Midbrain (tissue), 1 donor: ENCODE results near the gene WDR54.
"Not testable (repeated sequence)": the region's sequence is repeated elsewhere in the genome, so short reads cannot be mapped to it uniquely, and the experiment has no call there.

Experiments
- DNase-seq: peaks from one replicate; lab custom pipeline; 2025; lab: John Stamatoyannopoulos, UW

Gene WDR54

GRCh38 chr2:74457129-74457548 is 35.6 kb downstream of the WDR54 start:
- DNase-seq: no peak

DNA sequence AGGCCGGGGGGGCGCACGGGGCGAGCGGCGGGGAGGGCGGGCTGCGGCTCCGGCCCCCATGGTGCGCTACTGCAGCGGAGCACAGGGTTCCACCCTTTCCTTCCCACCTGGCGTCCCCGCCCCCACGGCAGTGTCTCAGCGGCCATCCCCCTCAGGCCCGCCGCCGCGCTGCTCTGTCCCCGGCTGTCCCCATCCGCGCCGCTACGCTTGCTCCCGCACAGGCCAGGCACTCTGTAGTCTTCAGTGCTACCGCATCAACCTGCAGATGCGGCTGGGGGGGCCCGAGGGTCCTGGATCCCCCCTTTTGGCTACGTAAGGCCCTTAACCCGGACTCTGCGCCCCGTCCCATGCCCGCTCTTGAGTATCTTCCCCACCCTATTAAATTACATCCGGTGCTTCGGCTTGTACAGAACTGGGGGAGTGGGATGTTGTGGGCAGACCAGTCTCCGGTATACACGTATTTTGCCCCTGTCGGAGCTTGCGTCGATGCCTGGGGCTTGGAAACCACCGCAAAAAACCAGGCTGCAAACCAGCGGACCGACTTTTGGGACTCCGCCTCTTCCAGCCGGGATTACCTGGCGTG is 36.1 kb downstream of the WDR54 start:
- peak; percentile 51 for DNase-seq

DNA sequence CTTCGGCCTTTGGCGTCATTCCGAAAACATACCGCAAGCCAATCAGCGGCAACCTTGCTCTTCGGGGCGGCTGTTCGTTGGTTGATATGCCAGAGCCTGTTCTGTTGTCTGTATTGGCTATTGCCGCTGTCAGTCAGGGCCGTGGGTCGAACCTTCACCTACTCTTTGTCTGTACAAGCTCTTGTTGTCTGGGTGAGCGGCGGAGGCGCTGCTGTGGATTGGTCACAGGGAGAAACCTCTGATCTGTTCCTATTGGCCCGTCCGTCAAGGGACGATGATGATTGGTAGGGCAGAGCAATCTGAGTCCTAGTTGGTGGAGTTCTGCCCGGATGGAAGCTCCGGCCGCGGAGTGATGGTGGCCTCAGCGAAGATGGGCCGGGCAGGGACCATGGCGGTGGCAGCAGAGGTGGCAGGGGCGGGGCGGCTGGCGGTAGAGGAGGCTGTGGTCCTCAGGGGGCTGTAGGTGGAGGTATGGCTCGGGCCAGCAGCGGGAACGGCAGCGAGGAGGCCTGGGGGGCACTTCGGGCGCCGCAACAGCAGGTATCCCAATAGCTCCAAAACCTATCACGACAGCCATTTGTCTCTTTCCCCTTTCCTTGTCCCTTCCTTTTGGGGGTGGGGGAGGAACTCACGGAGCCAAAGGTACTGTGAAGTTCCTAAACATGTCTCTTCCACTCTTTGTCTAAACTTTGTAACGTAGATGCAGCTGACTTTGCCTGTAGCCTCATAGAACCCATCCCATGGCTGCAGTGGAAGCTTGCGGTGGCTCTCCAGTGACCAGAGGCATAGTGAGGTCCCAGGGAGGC is 36.8 kb downstream of the WDR54 start, which contains the start of gene WBP1:
WBP1 (plus strand) TSS at position 307 of the 806 bp plus-strand sequence; CDS start at position 472, 165 bp downstream.
- DNase-seq: peak; percentile 100

GRCh38 chr2:74458938-74459363 is 37.4 kb downstream of the WDR54 start:
- DNase-seq: no peak

DNA sequence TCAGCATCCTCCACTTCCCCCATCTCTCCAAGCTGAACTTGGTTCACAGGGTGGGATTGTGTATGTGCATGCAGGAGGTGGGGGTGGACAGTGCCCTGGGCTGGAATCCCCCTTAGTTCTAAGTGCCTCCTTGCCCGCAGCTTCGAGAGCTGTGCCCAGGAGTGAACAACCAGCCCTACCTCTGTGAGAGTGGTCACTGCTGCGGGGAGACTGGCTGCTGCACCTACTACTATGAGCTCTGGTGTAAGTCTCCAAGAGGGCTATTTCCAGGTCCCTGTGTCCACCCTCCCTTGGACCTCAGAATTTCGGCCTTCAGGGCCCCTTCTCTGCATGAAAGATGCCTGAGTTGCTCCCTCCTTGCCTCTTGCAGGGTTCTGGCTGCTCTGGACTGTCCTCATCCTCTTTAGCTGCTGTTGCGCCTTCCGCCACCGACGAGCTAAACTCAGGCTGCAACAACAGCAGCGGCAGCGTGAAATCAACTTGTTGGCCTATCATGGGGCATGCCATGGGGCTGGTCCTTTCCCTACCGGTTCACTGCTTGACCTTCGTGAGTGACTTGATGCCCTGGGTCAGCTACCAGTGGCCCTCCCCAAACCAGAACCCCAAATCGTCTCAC is 38.1 kb downstream of the WDR54 start:
- not testable (repeated sequence) for DNase-seq

GRCh38 chr2:74460187-74460586 is 38.7 kb downstream of the WDR54 start:
- DNase-seq: not testable (repeated sequence)

DNA sequence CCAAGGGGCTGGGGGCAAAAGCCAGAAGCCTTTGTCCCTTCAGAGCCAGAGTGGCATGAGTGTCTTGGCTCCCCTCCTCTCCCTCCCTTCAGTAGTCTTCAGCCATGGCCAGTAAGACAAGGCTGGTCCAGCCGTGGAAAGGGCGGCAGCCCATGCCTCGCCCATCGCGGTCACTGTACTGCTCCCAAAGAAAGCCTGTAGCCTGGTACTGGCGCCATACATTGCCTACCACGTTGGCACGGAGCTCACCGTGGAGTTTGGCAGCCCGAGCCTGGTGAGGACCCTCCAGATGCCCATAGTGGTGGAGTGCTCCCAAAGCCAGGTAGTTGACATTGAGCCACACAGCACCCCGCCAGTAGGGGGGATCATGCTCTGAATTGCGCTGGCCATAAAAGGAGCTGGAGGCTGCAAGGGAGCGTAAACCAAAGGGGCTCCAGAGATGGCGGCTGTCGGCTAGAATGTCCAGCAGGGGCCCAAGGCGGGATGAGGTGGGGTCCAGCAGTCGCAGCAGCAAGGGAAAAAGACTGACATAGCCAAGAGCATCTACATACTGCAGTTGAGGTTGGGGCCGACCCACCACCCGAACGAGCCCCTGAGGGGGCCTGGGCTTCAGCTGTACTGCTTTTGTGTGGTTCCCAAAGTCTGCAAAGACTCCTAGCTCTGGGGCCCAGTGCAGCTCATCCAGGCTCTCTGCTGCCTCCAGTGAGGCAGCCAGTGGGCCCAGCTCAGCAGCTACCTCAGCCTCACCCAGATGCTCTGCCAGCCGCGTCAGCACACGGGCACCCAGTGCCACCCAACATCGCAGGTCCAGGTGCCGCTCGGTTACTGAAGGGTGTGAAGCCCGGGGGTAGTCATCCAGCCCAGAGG is 39.9 kb downstream of the WDR54 start:
- DNase-seq: no peak

- DNase-seq: no peak
Observed at GRCh38 chr2:74462054-74462785, 40.7 kb downstream of the WDR54 start.

- DNase-seq: no peak
Observed at GRCh38 chr2:74462786-74463105, 41.2 kb downstream of the WDR54 start.

DNA sequence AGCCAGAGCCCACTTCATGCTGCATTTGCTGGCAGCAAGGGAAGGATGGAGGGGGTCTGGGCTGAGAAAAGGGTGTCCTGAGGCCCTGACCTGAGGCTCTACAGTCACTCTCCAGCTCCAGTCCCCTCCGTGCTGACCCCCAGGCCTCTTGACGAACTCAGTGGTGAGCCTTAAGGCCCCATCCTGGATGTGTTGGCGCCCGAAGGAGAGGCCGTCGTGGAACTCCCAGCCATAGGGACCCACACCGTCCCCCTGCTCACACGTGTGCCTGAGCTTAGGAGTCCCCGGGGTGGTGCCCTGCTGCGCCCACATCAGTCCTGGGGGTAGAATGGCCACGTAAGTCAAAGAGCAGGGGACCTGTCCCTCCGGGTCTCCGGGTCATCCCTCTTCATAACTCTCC is 42.9 kb downstream of the WDR54 start:
- DNase-seq: no peak

DNA sequence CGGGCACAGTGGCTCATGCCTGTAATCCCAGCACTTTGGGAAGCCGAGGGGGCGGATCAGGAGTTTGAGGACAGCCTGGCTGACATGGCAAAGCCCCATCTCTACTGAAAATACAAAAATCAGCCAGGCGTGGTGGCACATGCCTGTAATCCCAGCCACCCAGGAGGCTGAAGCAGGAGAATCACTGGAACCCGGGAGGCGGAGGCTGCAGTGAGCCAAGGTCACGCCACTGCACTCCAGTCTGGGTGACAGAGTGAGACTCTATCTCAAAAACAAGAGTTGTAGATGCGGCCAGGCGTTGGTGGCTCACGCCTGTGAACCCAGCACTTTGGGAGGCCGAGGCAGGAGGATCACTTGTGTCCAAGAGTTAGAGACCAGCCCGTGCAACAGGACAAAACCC is 49.2 kb downstream of the WDR54 start:
- not testable (repeated sequence) for DNase-seq

GRCh38 chr2:74471332-74472065 is 50.0 kb downstream of the WDR54 start:
- DNase-seq: no peak

DNA sequence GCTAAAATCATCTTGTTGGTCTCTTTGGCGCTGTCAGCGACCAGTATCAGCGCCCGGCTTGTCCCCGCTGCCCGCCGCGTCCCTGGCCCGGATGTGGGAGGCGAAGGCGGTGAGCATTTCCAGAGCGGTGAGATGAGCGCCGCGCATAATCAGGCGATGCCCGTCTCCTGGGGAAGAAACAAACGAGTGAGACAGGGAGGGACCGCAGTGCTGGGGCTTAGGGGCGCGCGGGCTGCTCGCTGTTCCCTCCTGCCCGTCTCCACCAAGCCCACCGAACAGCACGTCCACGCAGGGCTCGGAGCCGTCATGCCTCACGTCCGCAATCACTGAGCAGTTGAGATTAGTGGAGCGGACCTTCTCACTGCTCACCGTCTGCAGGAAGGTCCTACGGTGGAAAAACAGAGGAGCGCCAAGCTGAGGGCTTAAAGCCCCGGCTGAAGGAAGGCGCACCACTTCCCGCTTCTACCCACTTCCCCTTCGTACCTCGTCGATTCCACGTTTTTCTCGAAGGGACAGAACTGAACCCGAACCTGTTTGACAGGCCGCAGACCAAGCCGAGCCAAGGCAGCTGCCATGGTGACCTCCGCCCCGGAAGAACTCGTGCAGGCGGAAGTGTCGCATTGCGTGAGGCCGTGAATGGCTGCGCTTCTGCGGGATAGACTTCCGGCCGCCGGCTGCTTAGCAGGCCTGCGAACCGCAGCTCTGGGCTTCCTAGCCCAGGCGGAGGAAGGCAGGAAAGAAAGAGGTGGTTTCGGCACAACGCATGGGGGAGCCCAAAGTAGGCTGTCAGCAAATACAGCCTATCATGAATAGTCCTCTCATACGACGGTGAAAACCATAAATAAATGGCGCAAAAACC is 50.8 kb downstream of the WDR54 start, which contains the start of gene MRPL53:
MRPL53 (minus strand) TSS at position 595 of the 859 bp plus-strand sequence; CDS start at position 575, 20 bp downstream.
- DNase-seq: peak; percentile 95

DNA sequence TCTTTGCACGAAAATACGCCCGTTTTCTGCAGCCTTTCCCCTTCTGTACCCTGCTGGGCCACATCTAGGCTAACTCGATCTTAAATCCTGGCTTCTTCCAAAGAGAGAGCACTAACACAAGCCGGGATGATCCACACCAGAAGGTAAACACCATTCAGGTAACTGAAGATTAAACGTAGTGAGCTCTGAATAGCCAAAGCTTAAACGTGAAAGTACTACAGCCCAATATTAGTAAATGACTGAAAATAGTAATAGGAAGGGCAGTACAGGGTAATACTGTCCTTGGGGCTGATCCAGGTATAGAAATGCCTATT is 51.4 kb downstream of the WDR54 start:
- no peak for DNase-seq

- no peak for DNase-seq
Observed at GRCh38 chr2:74474481-74474880, 53.0 kb downstream of the WDR54 start.

- no peak for DNase-seq
Observed at GRCh38 chr2:74474899-74475298, 53.4 kb downstream of the WDR54 start.
